Neutrophil (primary cell): ENCODE measurements around the gene TYMP.

ENCODE experiments used
- H3K27ac ChIP-seq: fragments of 200-600 bp; sonication (generic); 2 replicates; pipeline ENCODE4 v1.5.1; 2016; ENCODE audit warnings: mild to moderate bottlenecking, moderate library complexity
- H3K27me3 ChIP-seq: fragments of 200-600 bp; sonication (generic); 2 replicates; pipeline ENCODE4 v1.6.0; 2016; ENCODE audit warnings: mild to moderate bottlenecking
- H3K36me3 ChIP-seq: fragments of 200-600 bp; sonication (generic); 2 replicates; pipeline ENCODE4 v1.5.1; 2017
- H3K4me1 ChIP-seq, 2 experiments: fragments of 200-600 bp in 1 of 2; sonication (generic) in 1 of 2; 1 replicate in 1 of 2; 2 replicates in 1 of 2; pipeline versions ENCODE4 v1.5.1 to v1.6.1; 2013 to 2016; ENCODE audit warnings: low read depth in 1 of 2, low read length in 1 of 2, mild to moderate bottlenecking in 1 of 2, moderate library complexity in 1 of 2; ENCODE audit not compliant: control insufficient read depth in 1 of 2, insufficient read depth in 1 of 2
- H3K4me3 ChIP-seq, 2 experiments: fragments of 200-600 bp in 1 of 2; sonication (generic) in 1 of 2; 1 replicate in 1 of 2; 2 replicates in 1 of 2; pipeline ENCODE4 v1.5.1; 2013 to 2016; ENCODE audit warnings: low read depth in 1 of 2, low read length in 1 of 2, mild to moderate bottlenecking in 1 of 2, moderate library complexity in 1 of 2
- H3K9me3 ChIP-seq: fragments of 200-600 bp; sonication (generic); 2 replicates; pipeline ENCODE4 v1.5.1; 2016
- TF ChIP-seq, protein P1 (sequence below): fragments of 200-600 bp; sonication (generic); IDR thresholded peaks from 2 replicates; pipeline ENCODE4 v1.5.1; 2016; ENCODE audit warnings: antibody characterized with exemption

TYMP gene

DNA sequence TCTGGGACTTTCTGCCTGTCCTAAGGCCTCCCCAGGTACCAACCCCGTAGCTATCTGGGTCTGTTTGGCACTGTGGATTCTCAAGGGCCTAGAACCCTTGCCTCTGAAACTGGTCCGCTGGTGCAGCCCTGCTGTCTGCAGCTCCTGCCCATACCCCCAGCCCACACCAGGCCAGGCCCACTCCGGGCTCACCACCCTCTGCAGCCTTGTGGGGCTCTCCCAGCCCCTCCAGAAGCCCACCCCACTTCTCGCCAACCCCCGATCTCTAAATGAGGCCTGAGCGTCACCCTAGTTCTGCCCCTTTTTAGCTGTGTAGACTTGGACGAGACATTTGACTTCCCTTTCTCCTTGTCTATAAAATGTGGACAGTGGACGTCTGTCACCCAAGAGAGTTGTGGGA is 20.6 kb upstream of the TYMP start:
- Histone ChIP-seq H3K36me3 (no peaks in the 10 kb centered on the region), H3K4me3 (no peak overlapping the region), H3K27me3 (peaks cover 49% of the 10 kb centered on the region), H3K4me1 (peaks cover 11 to 19% of the 10 kb centered on the region in 2 experiments), H3K27ac (no peak overlapping the region), H3K9me3 (no peaks in the 10 kb centered on the region)
- TF ChIP-seq, protein P1, sequence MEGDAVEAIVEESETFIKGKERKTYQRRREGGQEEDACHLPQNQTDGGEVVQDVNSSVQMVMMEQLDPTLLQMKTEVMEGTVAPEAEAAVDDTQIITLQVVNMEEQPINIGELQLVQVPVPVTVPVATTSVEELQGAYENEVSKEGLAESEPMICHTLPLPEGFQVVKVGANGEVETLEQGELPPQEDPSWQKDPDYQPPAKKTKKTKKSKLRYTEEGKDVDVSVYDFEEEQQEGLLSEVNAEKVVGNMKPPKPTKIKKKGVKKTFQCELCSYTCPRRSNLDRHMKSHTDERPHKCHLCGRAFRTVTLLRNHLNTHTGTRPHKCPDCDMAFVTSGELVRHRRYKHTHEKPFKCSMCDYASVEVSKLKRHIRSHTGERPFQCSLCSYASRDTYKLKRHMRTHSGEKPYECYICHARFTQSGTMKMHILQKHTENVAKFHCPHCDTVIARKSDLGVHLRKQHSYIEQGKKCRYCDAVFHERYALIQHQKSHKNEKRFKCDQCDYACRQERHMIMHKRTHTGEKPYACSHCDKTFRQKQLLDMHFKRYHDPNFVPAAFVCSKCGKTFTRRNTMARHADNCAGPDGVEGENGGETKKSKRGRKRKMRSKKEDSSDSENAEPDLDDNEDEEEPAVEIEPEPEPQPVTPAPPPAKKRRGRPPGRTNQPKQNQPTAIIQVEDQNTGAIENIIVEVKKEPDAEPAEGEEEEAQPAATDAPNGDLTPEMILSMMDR, result no peak

DNA sequence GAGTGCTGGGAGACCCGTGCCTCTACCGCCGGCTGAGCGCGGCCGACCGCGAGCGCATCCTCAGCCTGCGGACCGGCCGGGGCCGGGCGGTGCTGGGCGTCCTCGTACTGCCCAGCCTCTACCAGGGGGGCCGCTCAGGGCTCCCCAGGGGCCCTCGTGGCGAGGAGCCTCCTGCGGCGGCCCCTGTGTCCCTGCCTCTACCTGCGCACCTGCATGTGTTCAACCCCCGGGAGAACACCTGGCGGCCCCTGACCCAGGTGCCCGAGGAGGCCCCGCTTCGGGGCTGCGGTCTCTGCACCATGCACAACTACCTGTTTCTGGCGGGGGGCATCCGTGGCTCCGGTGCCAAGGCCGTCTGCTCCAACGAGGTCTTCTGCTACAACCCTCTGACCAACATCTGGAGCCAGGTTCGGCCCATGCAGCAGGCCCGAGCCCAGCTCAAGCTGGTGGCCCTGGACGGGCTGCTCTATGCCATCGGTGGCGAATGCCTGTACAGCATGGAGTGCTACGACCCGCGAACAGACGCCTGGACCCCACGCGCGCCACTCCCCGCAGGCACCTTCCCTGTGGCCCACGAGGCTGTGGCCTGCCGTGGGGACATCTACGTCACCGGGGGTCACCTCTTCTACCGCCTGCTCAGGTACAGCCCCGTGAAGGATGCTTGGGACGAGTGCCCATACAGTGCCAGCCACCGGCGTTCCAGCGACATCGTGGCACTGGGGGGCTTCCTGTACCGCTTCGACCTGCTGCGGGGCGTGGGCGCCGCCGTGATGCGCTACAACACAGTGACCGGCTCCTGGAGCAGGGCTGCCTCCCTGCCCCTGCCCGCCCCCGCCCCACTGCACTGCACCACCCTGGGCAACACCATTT is 19.3 kb upstream of the TYMP start:
- Histone ChIP-seq H3K27ac (peak overlapping the region; percentile 32), H3K4me1 (peaks cover 22 to 31% of the 10 kb centered on the region in 2 experiments), H3K9me3 (no peaks in the 10 kb centered on the region), H3K36me3 (no peaks in the 10 kb centered on the region), H3K4me3 (peak overlapping the region; percentile 52 to 59), H3K27me3 (peaks cover 50% of the 10 kb centered on the region)
- TF ChIP-seq, protein P1, result no peak

DNA sequence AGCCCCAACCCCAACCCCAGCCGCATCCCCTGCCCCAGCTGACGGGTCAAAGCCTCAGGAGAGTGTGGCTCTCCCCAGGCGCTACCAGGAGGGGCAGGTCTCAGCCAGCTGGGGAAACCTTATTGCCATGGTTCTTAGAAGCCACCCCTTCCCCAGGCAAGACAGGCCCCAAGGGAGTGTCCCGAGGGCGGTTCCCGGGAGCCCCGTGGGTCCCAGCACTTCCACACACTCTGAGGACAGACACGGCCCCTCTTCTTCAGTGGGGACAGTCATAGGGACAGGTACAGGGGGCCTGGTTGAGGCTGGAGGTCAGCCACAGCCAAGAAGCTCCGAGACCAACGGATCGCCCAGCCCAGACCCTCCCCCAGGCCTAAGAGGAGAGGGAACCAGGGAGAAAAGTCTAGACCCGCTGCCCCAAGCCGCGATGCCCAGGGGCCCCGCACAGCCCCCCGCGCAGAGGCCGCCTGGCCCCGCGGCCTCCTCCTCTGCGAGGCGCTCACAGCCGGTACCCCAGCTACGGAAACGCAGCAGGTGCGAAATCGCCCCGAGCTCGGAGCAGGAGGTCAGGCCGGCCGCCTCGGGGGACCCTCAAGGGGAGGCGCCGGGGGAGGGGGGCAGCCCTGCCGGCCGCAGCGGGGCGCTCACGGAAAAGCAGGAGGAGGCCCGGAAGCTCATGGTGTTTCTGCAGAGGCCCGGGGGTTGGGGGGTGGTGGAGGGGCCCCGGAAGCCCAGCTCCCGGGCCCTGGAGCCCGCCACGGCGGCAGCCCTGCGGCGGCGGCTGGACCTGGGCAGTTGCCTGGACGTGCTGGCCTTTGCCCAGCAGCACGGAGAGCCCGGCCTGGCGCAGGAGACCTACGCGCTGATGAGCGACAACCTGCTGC is 18.5 kb upstream of the TYMP start:
- peaks cover 31 to 40% of the 10 kb centered on the region in 2 experiments for H3K4me1 ChIP-seq
- H3K9me3 ChIP-seq, result no peaks in the 10 kb centered on the region
- no peaks in the 10 kb centered on the region for H3K36me3 ChIP-seq
- TF ChIP-seq, protein P1, result no peak
- peaks cover 50% of the 10 kb centered on the region for H3K27me3 ChIP-seq
- H3K4me3 ChIP-seq, result peak overlapping the region; percentile 52 to 59
- H3K27ac ChIP-seq, result peak overlapping the region; percentile 32

DNA sequence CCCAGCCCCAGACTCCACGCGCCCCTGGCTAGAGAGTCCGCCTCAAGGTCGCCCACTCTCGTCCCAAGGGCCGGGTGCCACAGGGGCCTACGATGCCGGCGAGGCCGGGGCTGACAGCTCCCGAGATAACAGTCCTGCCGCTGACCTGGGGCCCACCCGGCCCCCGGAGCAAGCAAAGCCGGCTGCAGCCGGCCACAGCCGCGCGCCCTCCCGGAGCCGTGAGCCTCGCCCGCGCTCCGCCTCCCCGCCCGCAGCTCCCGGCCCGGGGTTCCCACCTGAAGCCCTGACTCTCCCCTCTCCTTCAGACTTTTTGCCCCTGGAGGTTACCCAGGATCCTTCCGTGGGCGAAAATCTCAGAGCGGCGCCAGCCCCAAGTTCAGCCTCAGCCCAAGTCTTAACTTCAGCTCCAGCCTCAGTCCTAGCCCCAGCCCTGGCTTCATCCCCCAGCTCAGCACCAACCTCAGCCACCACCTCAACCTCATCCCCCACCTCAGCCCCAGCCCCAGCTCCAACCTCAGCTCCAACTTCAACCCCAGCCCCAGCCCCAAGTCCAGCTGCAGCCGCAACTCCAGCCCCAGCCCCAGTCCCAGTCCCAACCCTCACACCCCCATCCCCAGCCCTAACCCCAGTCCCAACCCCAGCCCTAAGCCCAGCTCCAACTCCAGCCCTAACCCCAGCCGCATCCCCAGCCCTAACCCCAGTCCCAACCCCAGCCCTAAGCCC is 17.6 kb upstream of the TYMP start:
- Histone ChIP-seq H3K4me3 (no peak overlapping the region), H3K4me1 (peaks cover 40 to 49% of the 10 kb centered on the region in 2 experiments)

More for the DNA sequence above, 17.6 kb upstream of the TYMP start:
- Histone ChIP-seq H3K36me3 (no peaks in the 10 kb centered on the region), H3K27ac (no peak overlapping the region), H3K9me3 (no peaks in the 10 kb centered on the region), H3K27me3 (peaks cover 50% of the 10 kb centered on the region)
- TF ChIP-seq, protein P1, result no peak
